ENCODE measurements around the gene POLR1C.
"Not testable (repeated sequence)": the region's sequence is repeated elsewhere in the genome, so short reads cannot be mapped to it uniquely, and the experiment has no call there.

DNA sequence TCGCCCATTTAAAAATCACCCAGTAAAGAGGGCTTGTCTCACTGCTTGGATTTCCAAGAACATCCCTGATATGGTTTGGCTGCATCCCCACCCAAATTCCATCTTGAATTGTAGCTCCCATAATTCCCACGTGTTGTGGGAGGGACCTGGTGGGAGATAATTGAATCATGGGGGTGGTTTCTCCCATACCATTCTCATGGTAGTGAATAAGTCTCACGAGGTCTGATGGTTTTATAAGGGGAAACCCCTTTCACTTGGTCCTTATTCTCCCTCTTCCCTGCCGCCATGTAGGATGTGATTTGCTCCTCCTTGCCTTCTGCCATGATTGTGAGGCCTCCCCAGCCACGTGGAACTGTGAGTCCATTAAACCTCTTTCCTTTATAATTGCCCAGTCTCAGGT lies 49.6 kb upstream of the POLR1C start:
- TF ChIP-seq, protein P1, sequence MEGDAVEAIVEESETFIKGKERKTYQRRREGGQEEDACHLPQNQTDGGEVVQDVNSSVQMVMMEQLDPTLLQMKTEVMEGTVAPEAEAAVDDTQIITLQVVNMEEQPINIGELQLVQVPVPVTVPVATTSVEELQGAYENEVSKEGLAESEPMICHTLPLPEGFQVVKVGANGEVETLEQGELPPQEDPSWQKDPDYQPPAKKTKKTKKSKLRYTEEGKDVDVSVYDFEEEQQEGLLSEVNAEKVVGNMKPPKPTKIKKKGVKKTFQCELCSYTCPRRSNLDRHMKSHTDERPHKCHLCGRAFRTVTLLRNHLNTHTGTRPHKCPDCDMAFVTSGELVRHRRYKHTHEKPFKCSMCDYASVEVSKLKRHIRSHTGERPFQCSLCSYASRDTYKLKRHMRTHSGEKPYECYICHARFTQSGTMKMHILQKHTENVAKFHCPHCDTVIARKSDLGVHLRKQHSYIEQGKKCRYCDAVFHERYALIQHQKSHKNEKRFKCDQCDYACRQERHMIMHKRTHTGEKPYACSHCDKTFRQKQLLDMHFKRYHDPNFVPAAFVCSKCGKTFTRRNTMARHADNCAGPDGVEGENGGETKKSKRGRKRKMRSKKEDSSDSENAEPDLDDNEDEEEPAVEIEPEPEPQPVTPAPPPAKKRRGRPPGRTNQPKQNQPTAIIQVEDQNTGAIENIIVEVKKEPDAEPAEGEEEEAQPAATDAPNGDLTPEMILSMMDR (conservative IDR thresholded peaks at IDR 0.05): not testable (repeated sequence)
- not testable (repeated sequence) for TF ChIP-seq EZH2 (IDR thresholded peaks at IDR 0.05; ENCODE audit: low read depth)
